Measurements from ENCODE around the gene A2ML1.
"Not testable (repeated sequence)": the region's sequence is repeated elsewhere in the genome, so short reads cannot be mapped to it uniquely, and the experiment has no call there.

Gene A2ML1

GRCh38 chr12:8822298-8822697 is at the start of gene A2ML1:
A2ML1 (plus strand) TSS chr12:8822621; CDS start chr12:8822652, 31 bp downstream.
- no peak for DNase-seq (ENCODE audit: low read depth)

- DNase-seq (ENCODE audit: low read depth), result no peak
Observed at GRCh38 chr12:8773461-8773860, 49.0 kb upstream of the A2ML1 start.

- no peak for DNase-seq (ENCODE audit: low read depth)
Observed at GRCh38 chr12:8779281-8779680, 43.1 kb upstream of the A2ML1 start.

DNA sequence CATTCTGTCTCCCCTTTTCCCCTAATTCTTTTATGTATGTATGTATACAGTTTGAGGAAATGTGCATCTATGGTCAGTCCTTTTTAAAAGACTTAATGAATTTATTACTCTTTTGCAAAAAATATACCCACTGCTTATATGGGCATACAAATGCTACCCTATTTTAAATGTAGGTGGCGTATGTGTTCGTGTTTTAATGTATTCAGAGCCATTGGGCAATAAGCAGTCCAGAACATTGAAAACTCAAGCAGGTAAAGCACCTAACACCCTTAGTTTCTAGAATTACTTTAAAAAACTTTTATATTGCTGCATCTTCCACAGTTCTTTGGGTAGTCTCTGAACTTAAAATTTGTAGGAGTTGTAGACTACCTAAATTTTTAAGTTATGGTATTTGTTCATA is 42.6 kb upstream of the A2ML1 start:
- no peak for DNase-seq (ENCODE audit: low read depth)

DNA sequence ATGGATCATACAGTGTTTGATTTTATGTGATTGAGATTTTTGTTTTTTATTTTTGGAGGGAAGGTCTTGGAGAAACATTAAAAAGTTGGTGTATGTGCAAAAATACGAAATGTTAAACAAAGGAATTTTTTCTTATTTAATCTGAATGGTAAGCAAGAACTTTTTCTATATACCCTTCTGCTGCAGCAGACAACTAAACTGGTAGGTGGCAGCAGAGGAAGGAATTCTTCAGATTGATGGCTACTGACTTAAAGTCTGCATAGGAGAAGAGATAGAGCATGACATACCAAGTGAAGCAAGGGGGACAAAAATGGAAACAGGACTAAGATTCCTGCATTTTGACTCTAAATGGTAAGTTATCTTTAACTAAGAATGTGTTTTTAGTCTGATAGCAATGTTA is 42.0 kb upstream of the A2ML1 start:
- DNase-seq (ENCODE audit: low read depth), result no peak

GRCh38 chr12:8781381-8782127 is 40.9 kb upstream of the A2ML1 start:
- DNase-seq (ENCODE audit: low read depth), result no peak

GRCh38 chr12:8784290-8784888 is 38.0 kb upstream of the A2ML1 start:
- DNase-seq (ENCODE audit: low read depth), result no peak

DNA sequence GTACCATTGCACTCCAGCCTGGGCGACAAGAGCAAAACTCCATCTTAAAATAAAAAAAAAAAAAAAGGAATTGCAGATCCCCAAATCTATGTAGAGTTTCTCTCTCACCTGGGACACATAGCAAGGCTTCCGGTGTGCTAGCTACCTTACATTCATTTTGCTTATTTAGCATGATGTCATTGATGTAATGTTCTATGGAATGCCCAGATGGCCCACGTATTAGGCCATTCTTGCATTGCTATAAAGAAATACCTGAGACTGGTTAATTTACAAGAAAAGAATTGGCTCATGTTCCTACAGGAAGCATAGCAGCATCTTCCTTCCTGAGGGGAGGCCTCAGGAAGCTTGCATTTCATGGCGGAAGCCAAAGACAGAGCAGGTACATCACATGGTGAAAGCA is 36.9 kb upstream of the A2ML1 start:
- DNase-seq (ENCODE audit: low read depth), result no peak

- not testable (repeated sequence) for DNase-seq (ENCODE audit: low read depth)
Observed at GRCh38 chr12:8787206-8787605, 35.2 kb upstream of the A2ML1 start.

GRCh38 chr12:8788706-8789105 is 33.7 kb upstream of the A2ML1 start:
- DNase-seq (ENCODE audit: low read depth), result not testable (repeated sequence)

DNA sequence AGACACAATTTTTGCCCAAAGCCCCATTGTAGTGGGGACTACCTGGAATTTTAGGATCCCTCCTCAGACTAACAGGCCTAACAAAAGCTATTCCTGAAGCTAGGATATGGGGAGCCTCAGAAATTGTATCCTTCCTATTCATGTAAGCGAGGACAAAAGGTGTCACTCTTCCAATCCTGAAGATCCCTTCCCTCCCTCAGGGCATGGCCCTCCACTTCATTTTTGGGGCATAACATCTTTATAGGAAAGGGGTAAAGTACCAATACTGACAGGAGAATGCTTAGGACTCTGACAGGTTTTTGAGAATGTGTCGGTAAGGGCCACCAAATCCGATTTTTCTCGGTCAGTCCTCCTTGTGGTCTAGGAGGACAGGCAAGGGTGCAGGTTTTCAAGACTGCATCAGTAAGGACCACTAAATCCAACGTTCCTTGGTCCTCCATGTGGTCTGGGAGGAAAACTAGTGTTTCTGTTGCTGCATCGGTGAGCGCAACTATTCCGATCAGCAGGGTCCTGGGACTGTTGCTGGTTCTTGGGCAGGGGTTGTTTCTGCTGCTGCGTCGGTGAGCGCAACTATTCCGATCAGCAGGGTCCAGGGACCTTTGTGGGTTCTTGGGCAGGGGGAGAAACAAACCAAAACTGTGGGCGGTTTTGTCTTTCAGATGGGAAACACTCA is 32.9 kb upstream of the A2ML1 start:
- not testable (repeated sequence) for DNase-seq (ENCODE audit: low read depth)

GRCh38 chr12:8793226-8793625 is 29.2 kb upstream of the A2ML1 start:
- not testable (repeated sequence) for DNase-seq (ENCODE audit: low read depth)

DNA sequence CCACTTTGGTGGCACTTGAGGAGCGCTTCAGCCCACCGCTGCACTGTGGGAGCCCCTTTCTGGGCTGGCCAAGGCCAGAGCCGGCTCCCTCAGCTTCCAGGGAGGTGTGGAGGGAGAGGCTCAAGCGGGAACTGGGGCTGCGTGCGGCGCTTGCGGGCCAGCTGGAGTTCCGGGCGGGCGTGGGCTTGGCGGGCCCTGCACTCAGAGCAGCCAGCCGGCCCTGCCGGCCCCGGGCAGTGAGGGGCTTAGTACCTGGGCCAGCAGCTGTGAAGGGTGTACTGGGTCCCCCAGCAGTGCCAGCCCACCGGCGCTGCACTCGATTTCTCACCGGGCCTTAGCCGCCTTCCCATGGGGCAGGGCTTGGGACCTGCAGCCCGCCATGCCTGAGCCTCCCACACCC is 27.8 kb upstream of the A2ML1 start:
- not testable (repeated sequence) for DNase-seq (ENCODE audit: low read depth)

- DNase-seq (ENCODE audit: low read depth), result no peak
Observed at GRCh38 chr12:8796831-8797626, 25.4 kb upstream of the A2ML1 start.

GRCh38 chr12:8801213-8801612 is 21.2 kb upstream of the A2ML1 start:
- DNase-seq (ENCODE audit: low read depth), result not testable (repeated sequence)

DNA sequence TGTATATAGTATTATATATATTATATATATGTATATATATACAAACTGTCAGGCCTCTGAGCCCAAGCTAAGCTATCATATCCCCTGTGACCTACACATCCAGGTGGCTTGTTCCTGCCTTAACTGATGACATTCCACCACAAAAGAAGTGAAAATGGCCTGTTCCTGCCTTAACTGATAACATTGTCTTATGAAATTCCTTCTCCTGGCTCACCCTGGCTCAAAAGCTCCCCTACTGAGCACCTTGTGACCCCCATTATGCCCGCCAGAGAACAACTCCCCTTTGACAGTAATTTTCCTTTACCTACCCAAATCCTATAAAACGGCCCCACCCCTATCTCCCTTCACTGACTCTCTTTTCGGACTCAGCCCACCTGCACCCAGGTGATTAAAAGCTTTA is 17.6 kb upstream of the A2ML1 start:
- DNase-seq (ENCODE audit: low read depth), result not testable (repeated sequence)

DNA sequence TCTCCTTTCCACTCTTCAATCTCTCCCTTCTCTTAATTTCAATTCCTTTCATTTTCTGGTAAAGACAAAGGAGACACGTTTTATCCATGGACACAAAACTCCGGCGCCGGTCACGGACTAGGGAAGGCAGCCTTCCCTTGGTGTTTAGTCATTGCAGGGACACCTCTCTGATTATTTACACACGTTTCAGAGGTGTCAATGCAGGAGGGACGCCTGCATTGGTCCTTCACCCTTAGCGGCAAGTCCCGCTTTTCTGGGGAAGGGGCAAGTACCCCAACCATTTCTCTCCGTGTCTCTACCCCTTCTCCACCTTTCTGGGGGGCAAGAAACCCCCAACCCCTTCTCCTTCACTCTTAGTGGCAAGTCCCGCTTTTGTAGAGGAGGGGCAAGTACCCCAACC is 16.9 kb upstream of the A2ML1 start:
- DNase-seq (ENCODE audit: low read depth), result not testable (repeated sequence)

- not testable (repeated sequence) for DNase-seq (ENCODE audit: low read depth)
Observed at GRCh38 chr12:8807084-8807483, 15.3 kb upstream of the A2ML1 start.

GRCh38 chr12:8810112-8810511 is 12.3 kb upstream of the A2ML1 start:
- not testable (repeated sequence) for DNase-seq (ENCODE audit: low read depth)

DNA sequence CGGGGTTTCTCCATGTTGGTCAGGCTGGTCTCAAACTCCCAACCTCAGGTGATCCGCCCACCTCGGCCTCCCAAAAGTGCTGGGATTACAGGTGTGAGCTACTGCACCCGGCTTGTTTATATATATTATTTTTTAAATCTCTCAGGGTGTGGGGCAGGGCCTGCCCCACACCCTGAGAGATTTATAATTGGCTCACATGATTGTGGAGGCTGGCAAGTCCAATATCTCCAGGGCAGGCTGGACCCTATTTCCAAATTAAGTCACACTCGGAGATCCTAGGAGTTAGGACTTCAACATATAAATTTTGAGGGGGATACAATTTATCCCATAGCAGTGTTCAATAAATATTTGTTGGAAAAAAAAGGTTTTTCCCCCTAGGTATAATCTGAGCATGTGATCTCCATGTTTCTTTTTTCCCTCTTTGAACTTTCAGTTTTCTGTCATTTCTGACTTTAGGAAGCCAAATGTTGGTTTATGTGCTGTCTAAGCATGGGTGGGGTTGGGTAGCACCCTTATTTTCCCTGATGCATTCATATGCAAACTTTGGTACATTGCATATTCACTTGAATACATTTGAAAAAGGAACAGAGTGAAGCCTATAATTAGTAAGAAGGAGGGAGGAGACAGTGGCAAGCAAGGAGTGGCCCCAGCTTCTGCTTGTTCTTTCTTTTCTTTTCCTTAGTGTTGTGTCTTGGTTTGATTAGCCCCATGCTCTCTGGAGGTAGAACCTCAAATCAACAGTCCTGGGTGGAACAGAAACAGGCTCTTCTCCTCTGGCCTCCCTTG is 8.7 kb upstream of the A2ML1 start:
- DNase-seq (ENCODE audit: low read depth), result no peak

GRCh38 chr12:8816448-8817050 is 5.9 kb upstream of the A2ML1 start:
- no peak for DNase-seq (ENCODE audit: low read depth)

Data from activated T-cell treated with anti-CD3 and anti-CD28 coated beads for 24 hours (primary cell).